ENCODE data around the gene KLHL13.
A peak's percentile ranks its signal among the peaks of the same experiment; 100 is the strongest.

The KLHL13 gene

GRCh38 chrX:117972711-117973109 lies 143.9 kb downstream of the KLHL13 start:
- no peak overlapping the region for H3K27ac ChIP-seq (replicated peaks; ENCODE audit: low read length)
- DNase-seq (ENCODE audit: low spot score) = no peak

GRCh38 chrX:117969782-117970181 lies 146.8 kb downstream of the KLHL13 start:
- Histone ChIP-seq H3K18ac (ENCODE audit: low read length) (no peak overlapping the region), H2BK15ac (ENCODE audit: low read length) (no peak overlapping the region), H3K36me3 (replicated peaks in 1 of 2; ENCODE audit: control insufficient read depth in 2 of 2, insufficient read depth in 2 of 2, low read length in 2 of 2) (no peaks in the 10 kb centered on the region), H3K27ac (replicated peaks; ENCODE audit: low read length) (no peak overlapping the region), H2BK120ac (ENCODE audit: low read depth, low read length) (no peak overlapping the region), H4K91ac (ENCODE audit: low read depth, low read length, poor library complexity) (no peak overlapping the region), H3K4ac (ENCODE audit: low read length) (no peak overlapping the region), H3K4me3 (ENCODE audit: low read length in 2 of 2) (no peak overlapping the region), H4K8ac (ENCODE audit: low read depth, low read length) (no peak overlapping the region), H3K4me2 (ENCODE audit: insufficient read depth, low read length, poor library complexity, severe bottlenecking) (no peak overlapping the region), H3K23ac (ENCODE audit: low read depth, low read length, poor library complexity) (no peak overlapping the region), H2BK5ac (ENCODE audit: low read length) (no peak overlapping the region), H3K9ac (ENCODE audit: low read depth, low read length, poor library complexity) (no peak overlapping the region), H2AK5ac (ENCODE audit: low read depth, low read length) (no peak overlapping the region), H3K14ac (ENCODE audit: low read length) (no peak overlapping the region), H3K4me1 (ENCODE audit: control insufficient read depth in 2 of 2, insufficient read depth in 1 of 2, low read depth in 1 of 2, low read length in 2 of 2) (peaks cover 0 to 2% of the 10 kb centered on the region in 2 donors), H3K27me3 (ENCODE audit: control insufficient read depth in 3 of 3, insufficient read depth in 3 of 3, low read depth in 1 of 3, low read length in 3 of 3) (peaks cover 0 to 15% (median 0%) of the 10 kb centered on the region in 3 experiments), H3K79me1 (ENCODE audit: low read depth, low read length) (no peaks in the 10 kb centered on the region), H2BK12ac (ENCODE audit: low read length) (no peak overlapping the region), H3K9me3 (replicated peaks in 1 of 2; ENCODE audit: control insufficient read depth in 2 of 2, insufficient read depth in 1 of 2, low read depth in 1 of 2, low read length in 2 of 2) (no peaks in the 10 kb centered on the region), H2AFZ (ENCODE audit: low read length) (no peak overlapping the region)
- DNase-seq (ENCODE audit: low spot score) = no peak
- WGBS, 2 donors (ENCODE audit: extremely low coverage in 2 of 2, insufficient read length in 2 of 2, insufficient replicate concordance in 1 of 2) = no CpG with 5 or more reads among the region's 2 CpGs

More at GRCh38 chrX:117972711-117973109, 143.9 kb downstream of the KLHL13 start:
- Histone ChIP-seq H3K36me3 (replicated peaks in 1 of 2; ENCODE audit: control insufficient read depth in 2 of 2, insufficient read depth in 2 of 2, low read length in 2 of 2) (no peaks in the 10 kb centered on the region), H2BK12ac (ENCODE audit: low read length) (no peak overlapping the region), H3K9me3 (replicated peaks in 1 of 2; ENCODE audit: control insufficient read depth in 2 of 2, insufficient read depth in 1 of 2, low read depth in 1 of 2, low read length in 2 of 2) (no peaks in the 10 kb centered on the region), H2BK120ac (ENCODE audit: low read depth, low read length) (no peak overlapping the region), H3K4me1 (ENCODE audit: control insufficient read depth in 2 of 2, insufficient read depth in 1 of 2, low read depth in 1 of 2, low read length in 2 of 2) (peaks cover 0 to 2% of the 10 kb centered on the region in 2 donors), H2BK5ac (ENCODE audit: low read length) (no peak overlapping the region), H3K27me3 (ENCODE audit: control insufficient read depth in 3 of 3, insufficient read depth in 3 of 3, low read depth in 1 of 3, low read length in 3 of 3) (peaks cover 0 to 15% (median 0%) of the 10 kb centered on the region in 3 experiments), H3K23ac (ENCODE audit: low read depth, low read length, poor library complexity) (no peak overlapping the region), H4K8ac (ENCODE audit: low read depth, low read length) (no peak overlapping the region), H3K4me3 (ENCODE audit: low read length in 2 of 2) (no peak overlapping the region), H3K4me2 (ENCODE audit: insufficient read depth, low read length, poor library complexity, severe bottlenecking) (peak overlapping the region; percentile 11), H2BK15ac (ENCODE audit: low read length) (no peak overlapping the region), H2AK5ac (ENCODE audit: low read depth, low read length) (no peak overlapping the region), H3K4ac (ENCODE audit: low read length) (no peak overlapping the region), H3K18ac (ENCODE audit: low read length) (no peak overlapping the region), H2AFZ (ENCODE audit: low read length) (no peak overlapping the region), H4K91ac (ENCODE audit: low read depth, low read length, poor library complexity) (no peak overlapping the region), H3K14ac (ENCODE audit: low read length) (no peak overlapping the region), H3K79me1 (ENCODE audit: low read depth, low read length) (no peaks in the 10 kb centered on the region), H3K9ac (ENCODE audit: low read depth, low read length, poor library complexity) (no peak overlapping the region)
- WGBS, 2 donors (ENCODE audit: extremely low coverage in 2 of 2, insufficient read length in 2 of 2, insufficient replicate concordance in 1 of 2) = no CpG with 5 or more reads among the region's 7 CpGs

GRCh38 chrX:117969328-117969727 lies 147.3 kb downstream of the KLHL13 start:
- Histone ChIP-seq H4K91ac (ENCODE audit: low read depth, low read length, poor library complexity) (no peak overlapping the region), H3K14ac (ENCODE audit: low read length) (no peak overlapping the region), H3K36me3 (replicated peaks in 1 of 2; ENCODE audit: control insufficient read depth in 2 of 2, insufficient read depth in 2 of 2, low read length in 2 of 2) (no peaks in the 10 kb centered on the region), H2BK12ac (ENCODE audit: low read length) (no peak overlapping the region), H3K79me1 (ENCODE audit: low read depth, low read length) (no peaks in the 10 kb centered on the region), H3K18ac (ENCODE audit: low read length) (no peak overlapping the region), H3K4ac (ENCODE audit: low read length) (no peak overlapping the region), H2BK120ac (ENCODE audit: low read depth, low read length) (no peak overlapping the region), H2BK15ac (ENCODE audit: low read length) (no peak overlapping the region), H2AK5ac (ENCODE audit: low read depth, low read length) (no peak overlapping the region), H3K4me3 (ENCODE audit: low read length in 2 of 2) (no peak overlapping the region), H4K8ac (ENCODE audit: low read depth, low read length) (no peak overlapping the region), H3K27me3 (ENCODE audit: control insufficient read depth in 3 of 3, insufficient read depth in 3 of 3, low read depth in 1 of 3, low read length in 3 of 3) (peaks cover 0 to 15% (median 0%) of the 10 kb centered on the region in 3 experiments), H3K4me2 (ENCODE audit: insufficient read depth, low read length, poor library complexity, severe bottlenecking) (no peak overlapping the region), H3K27ac (replicated peaks; ENCODE audit: low read length) (no peak overlapping the region), H2AFZ (ENCODE audit: low read length) (no peak overlapping the region), H2BK5ac (ENCODE audit: low read length) (no peak overlapping the region), H3K9me3 (replicated peaks in 1 of 2; ENCODE audit: control insufficient read depth in 2 of 2, insufficient read depth in 1 of 2, low read depth in 1 of 2, low read length in 2 of 2) (no peaks in the 10 kb centered on the region), H3K23ac (ENCODE audit: low read depth, low read length, poor library complexity) (no peak overlapping the region), H3K4me1 (ENCODE audit: control insufficient read depth in 2 of 2, insufficient read depth in 1 of 2, low read depth in 1 of 2, low read length in 2 of 2) (peaks cover 0 to 2% of the 10 kb centered on the region in 2 donors), H3K9ac (ENCODE audit: low read depth, low read length, poor library complexity) (no peak overlapping the region)
- DNase-seq (ENCODE audit: low spot score) = no peak

GRCh38 chrX:117959045-117959444 lies 157.6 kb downstream of the KLHL13 start:
- no peak overlapping the region for H3K4me2 ChIP-seq (ENCODE audit: insufficient read depth, low read length, poor library complexity, severe bottlenecking)
- H2BK5ac ChIP-seq (ENCODE audit: low read length) = no peak overlapping the region
- no CpG with 5 or more reads among the region's 4 CpGs for WGBS, 2 donors (ENCODE audit: extremely low coverage in 2 of 2, insufficient read length in 2 of 2, insufficient replicate concordance in 1 of 2)
- H4K91ac ChIP-seq (ENCODE audit: low read depth, low read length, poor library complexity) = no peak overlapping the region
- no peak for DNase-seq (ENCODE audit: low spot score)
- no peak overlapping the region for H3K4ac ChIP-seq (ENCODE audit: low read length)
- no peak overlapping the region for H2AFZ ChIP-seq (ENCODE audit: low read length)
- H2BK12ac ChIP-seq (ENCODE audit: low read length) = no peak overlapping the region
- H4K8ac ChIP-seq (ENCODE audit: low read depth, low read length) = no peak overlapping the region
- H3K23ac ChIP-seq (ENCODE audit: low read depth, low read length, poor library complexity) = no peak overlapping the region
- H2BK15ac ChIP-seq (ENCODE audit: low read length) = no peak overlapping the region
- no peak overlapping the region for H3K9ac ChIP-seq (ENCODE audit: low read depth, low read length, poor library complexity)
- no peaks in the 10 kb centered on the region for H3K9me3 ChIP-seq (replicated peaks in 1 of 2; ENCODE audit: control insufficient read depth in 2 of 2, insufficient read depth in 1 of 2, low read depth in 1 of 2, low read length in 2 of 2)
- no peak overlapping the region for H3K4me3 ChIP-seq (ENCODE audit: low read length in 2 of 2)
- no peak overlapping the region for H2AK5ac ChIP-seq (ENCODE audit: low read depth, low read length)
- H3K27ac ChIP-seq (replicated peaks; ENCODE audit: low read length) = no peak overlapping the region
- H3K79me1 ChIP-seq (ENCODE audit: low read depth, low read length) = no peaks in the 10 kb centered on the region
- H2BK120ac ChIP-seq (ENCODE audit: low read depth, low read length) = no peak overlapping the region
- H3K14ac ChIP-seq (ENCODE audit: low read length) = no peak overlapping the region
- no peaks in the 10 kb centered on the region for H3K36me3 ChIP-seq (replicated peaks in 1 of 2; ENCODE audit: control insufficient read depth in 2 of 2, insufficient read depth in 2 of 2, low read length in 2 of 2)
- no peaks in the 10 kb centered on the region for H3K27me3 ChIP-seq (ENCODE audit: control insufficient read depth in 3 of 3, insufficient read depth in 3 of 3, low read depth in 1 of 3, low read length in 3 of 3)
- no peak overlapping the region for H3K18ac ChIP-seq (ENCODE audit: low read length)
- no peaks in the 10 kb centered on the region for H3K4me1 ChIP-seq (ENCODE audit: control insufficient read depth in 2 of 2, insufficient read depth in 1 of 2, low read depth in 1 of 2, low read length in 2 of 2)
